CD4-positive, alpha-beta T cell treated with Interleukin-15 for 1 hour (primary cell): Measurements from ENCODE around the gene PLEKHM3.
"Not testable (repeated sequence)": the region's sequence is repeated elsewhere in the genome, so short reads cannot be mapped to it uniquely, and the experiment has no call there.

Experiments used
- DNase-seq: peaks from one replicate; pipeline ENCODE4 v3.0.0-alpha.2; 2020

The PLEKHM3 gene

GRCh38 chr2:207914716-207915115, 110.6 kb downstream of the PLEKHM3 start:
- no peak for DNase-seq

- no peak for DNase-seq
Measured at GRCh38 chr2:207913772-207914358, 111.5 kb downstream of the PLEKHM3 start.

- no peak for DNase-seq
Measured at GRCh38 chr2:207911856-207912255, 113.5 kb downstream of the PLEKHM3 start.

GRCh38 chr2:207911215-207911614, 114.1 kb downstream of the PLEKHM3 start:
- DNase-seq: no peak

- not testable (repeated sequence) for DNase-seq
Measured at GRCh38 chr2:207906495-207906894, 118.8 kb downstream of the PLEKHM3 start.

GRCh38 chr2:207905546-207905945, 119.8 kb downstream of the PLEKHM3 start:
- no peak for DNase-seq

- DNase-seq: no peak
Measured at GRCh38 chr2:207903236-207903635, 122.1 kb downstream of the PLEKHM3 start.

GRCh38 chr2:207902821-207903220, 122.5 kb downstream of the PLEKHM3 start:
- DNase-seq: no peak

GRCh38 chr2:207901829-207902228, 123.5 kb downstream of the PLEKHM3 start:
- DNase-seq: no peak

- no peak for DNase-seq
Measured at GRCh38 chr2:207901401-207901800, 123.9 kb downstream of the PLEKHM3 start.

- DNase-seq: no peak
Measured at GRCh38 chr2:207898354-207898695, 127.0 kb downstream of the PLEKHM3 start.

GRCh38 chr2:207897541-207898353, 127.6 kb downstream of the PLEKHM3 start:
- DNase-seq: no peak

- no peak for DNase-seq
Measured at GRCh38 chr2:207896525-207897285, 128.6 kb downstream of the PLEKHM3 start.

GRCh38 chr2:207895274-207895860, 130.0 kb downstream of the PLEKHM3 start:
- no peak for DNase-seq

- DNase-seq: no peak
Measured at GRCh38 chr2:207892716-207893402, 132.5 kb downstream of the PLEKHM3 start.

- DNase-seq: no peak
Measured at GRCh38 chr2:207891086-207891844, 134.1 kb downstream of the PLEKHM3 start.

- DNase-seq: no peak
Measured at GRCh38 chr2:207887500-207887899, 137.8 kb downstream of the PLEKHM3 start.

GRCh38 chr2:207885010-207885409, 140.3 kb downstream of the PLEKHM3 start:
- no peak for DNase-seq

- no peak for DNase-seq
Measured at GRCh38 chr2:207884127-207884526, 141.2 kb downstream of the PLEKHM3 start.

- no peak for DNase-seq
Measured at GRCh38 chr2:207883002-207883780, 142.1 kb downstream of the PLEKHM3 start.

- no peak for DNase-seq
Measured at GRCh38 chr2:207881902-207882301, 143.4 kb downstream of the PLEKHM3 start.
